ENCODE data around the gene ACTMAP.

ACTMAP gene

DNA sequence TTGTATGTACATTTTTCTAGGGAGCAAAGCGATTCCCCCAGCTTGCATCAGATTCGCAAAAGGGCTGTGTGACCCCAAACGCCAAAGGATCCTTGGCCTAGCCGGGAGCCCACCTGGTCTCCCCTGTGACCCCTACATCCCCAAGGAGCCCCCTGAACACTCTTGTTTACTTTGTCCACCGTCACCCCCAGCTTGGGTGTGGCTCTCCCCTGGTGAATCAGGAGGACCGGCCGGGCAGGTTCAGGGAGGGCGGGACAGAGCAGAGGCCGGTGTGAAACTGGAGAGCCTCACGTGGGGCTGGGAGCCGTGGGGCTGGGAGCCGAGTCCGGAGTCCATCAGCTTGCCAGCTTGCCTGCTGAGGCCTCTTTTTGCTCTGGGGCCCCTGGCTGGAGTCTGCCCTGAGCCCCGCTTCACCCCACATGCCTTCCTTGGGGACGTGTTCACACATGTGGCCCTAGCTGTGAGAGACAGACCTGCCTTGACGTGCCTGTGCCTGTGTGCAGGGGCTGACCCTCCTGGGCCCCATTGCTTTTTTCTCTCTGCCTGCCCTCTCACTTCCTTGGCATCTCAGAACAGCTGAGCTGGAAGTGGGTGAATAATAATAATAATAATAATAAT is 31.4 kb downstream of the ACTMAP start:
- DNase-seq (ENCODE audit: low read depth in 2 of 2) = no peak

DNA sequence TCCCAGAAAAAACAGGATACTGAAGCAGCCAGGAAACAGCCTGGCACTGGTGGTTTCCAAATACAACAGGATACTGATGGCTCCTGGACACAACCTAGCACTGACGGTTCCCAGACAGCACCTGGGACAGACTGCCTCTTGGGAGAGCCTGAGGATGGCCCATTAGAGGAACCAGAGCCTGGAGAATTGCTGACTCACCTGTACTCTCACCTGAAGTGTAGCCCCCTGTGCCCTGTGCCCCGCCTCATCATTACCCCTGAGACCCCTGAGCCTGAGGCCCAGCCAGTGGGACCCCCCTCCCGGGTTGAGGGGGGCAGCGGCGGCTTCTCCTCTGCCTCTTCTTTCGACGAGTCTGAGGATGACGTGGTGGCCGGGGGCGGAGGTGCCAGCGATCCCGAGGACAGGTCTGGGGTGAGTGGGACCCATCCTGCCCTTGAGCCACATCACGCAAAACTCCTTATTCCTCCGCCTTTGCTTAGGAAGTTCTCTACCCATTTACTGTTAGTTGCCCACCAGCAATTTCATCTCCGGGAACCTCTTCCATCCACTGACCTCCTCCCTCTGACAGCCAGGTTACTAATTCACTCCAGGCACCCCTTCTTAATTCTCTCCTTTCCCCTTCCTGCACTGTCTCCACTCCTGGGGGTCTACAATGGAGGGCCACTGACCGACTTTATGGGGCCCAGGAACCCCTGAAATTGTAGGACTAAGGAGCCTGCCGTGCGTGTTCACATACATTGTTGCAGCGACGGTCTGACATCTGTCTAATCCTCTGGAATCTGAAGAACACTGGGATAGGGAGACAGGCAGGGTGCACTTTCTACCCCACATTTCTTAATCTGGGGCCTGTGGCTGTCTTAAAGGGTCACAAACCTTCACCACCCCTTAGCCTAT is 32.1 kb downstream of the ACTMAP start:
- no peak for DNase-seq (ENCODE audit: low read depth in 2 of 2)

DNA sequence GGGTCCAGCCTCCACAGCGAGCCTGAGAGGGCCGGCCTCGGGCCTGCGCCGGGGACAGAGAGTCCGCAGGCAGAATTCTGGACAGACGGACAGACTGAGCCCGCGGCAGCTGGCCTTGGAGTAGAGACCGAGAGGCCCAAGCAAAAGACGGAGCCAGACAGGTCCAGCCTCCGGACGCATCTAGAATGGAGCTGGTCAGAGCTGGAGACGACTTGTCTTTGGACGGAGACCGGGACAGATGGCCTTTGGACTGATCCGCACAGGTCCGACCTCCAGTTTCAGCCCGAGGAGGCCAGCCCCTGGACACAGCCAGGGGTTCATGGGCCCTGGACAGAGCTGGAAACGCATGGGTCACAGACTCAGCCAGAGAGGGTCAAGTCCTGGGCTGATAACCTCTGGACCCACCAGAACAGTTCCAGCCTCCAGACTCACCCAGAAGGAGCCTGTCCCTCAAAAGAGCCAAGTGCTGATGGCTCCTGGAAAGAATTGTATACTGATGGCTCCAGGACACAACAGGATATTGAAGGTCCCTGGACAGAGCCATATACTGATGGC is 32.9 kb downstream of the ACTMAP start:
- DNase-seq (ENCODE audit: low read depth in 2 of 2) = no peak

DNA sequence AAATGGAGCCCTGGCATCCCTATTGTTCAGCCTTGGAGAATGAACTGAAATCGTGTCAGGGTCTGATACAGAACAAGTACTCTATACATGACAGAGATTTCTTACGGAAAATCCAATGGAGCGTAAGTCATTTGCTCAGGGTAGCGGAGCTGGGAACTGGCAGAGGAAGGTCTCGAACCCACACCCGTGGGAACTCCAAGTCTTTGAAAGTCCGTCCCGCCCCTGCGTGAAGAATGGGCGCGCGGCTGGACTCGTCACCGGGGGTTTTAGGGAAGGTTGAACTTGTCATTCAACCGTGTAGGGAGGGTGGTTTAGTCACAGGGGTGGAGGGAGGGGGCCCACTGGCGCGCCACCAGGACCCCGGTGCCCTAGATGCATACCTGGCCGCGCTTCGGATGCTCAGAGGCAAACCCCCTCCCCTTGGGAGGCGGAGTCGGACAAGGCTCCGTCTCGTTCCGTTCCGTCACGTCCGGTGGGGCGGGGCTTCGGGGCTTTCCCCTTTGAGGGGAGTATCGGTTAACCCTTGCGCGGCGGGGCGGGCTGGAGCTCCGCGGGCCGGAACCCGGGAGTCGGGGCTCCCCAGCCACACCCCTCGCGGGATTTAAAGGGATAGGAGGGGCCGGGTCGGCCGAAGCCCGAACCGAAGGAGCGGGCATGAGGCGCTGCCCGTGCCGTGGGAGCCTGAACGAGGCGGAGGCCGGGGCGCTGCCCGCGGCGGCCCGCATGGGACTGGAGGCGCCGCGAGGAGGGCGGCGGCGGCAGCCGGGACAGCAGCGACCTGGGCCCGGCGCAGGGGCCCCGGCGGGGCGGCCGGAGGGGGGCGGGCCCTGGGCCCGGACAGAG is 33.6 kb downstream of the ACTMAP start, which contains the start of the genes COQ8B and ITPKC:
Gene COQ8B, minus strand, starts transcription at position 405 of the 843 bp plus-strand sequence. CDS start 2,254 bp downstream, outside the sequence.
Gene ITPKC, plus strand, starts transcription at position 631 of the 843 bp plus-strand sequence. Its CDS starts 24 bp downstream, at position 655.
- peak; percentile 98 to 100 for DNase-seq (ENCODE audit: low read depth in 2 of 2)

DNA sequence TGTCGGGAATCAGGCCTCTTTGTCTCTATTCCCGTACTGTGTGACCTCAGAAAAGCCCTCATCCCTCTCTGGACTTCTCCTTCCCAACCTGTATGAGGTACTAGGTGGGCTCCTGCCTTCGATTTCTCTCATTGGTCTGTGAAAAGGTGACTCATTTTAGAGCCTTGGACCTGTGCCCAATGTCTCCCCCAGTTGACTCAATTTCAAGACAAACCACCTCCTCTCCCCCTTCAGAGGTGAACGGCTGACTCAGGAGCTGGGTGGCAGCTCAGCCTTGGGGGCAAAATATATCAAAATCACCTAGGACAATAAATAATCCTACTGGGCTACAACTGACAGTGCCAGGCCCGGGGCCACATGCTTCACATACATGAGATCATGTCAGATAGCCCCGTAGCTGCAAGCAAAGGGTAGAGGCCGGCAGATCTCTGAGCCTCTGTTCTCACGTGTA is 34.2 kb downstream of the ACTMAP start:
- DNase-seq (ENCODE audit: low read depth in 2 of 2) = peak; percentile 35 to 46

DNA sequence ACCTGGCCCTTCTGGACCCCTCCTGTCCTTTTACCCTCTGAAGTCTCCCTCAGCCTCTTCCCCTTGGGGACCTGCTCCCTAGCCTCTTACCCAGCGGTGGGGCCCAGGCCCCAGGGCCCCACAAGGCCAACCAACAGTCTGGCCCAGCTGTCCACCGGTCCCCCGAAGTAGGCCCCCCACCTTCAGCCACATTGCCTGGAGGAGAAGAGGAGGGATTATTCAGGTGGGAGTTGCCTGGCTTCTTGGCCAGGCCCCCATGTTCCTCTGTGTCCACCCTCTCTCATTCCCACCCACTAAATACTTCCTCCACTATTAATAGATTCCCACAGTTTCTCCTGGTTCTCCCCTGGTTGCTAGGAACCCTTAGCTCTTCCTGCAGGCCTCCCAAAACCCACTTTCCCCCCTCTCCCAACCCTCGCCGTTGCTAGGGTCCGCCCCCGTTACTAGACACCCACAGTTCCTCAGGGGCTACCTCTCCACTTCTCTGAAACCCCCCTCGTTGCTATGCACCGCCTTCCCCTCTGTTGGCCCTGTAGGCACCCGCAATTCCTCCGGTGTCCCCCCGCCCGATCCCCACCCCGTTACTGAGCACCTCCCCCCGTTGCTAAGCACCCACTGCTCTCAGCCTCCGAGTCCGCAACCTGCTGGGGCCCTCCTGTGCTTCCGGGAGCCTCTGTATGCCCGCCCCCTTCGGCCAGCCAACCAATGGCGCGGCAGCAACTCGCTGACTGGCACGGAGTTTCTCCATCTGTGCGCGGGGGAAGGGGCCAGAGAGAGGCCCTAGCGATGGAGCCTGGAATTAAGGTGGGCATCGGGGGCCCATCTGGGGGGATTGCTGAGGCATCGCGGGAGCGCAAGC is 35.6 kb downstream of the ACTMAP start:
- DNase-seq (ENCODE audit: low read depth in 2 of 2) = peak; percentile 76 to 86

DNA sequence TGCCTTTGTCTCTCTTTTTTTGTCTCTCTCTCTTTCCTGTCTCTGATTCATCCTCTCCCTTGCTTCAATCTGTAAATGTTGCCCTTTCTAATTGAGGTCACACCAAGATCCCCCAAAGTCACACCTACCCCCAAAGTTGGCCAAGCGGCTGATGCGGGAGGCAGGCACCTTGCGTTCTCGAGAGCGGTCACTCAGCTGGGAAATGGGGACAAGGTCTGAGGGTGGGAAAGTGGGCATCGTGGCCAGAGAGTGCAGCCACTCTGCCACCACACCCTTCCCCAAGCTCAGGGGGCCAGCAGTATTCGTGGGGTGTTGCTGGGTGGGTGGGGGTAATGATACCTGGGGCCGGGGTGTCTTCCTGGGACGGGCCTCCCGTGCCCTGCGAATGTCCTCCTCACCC is 36.3 kb downstream of the ACTMAP start:
- DNase-seq (ENCODE audit: low read depth in 2 of 2) = no peak

DNA sequence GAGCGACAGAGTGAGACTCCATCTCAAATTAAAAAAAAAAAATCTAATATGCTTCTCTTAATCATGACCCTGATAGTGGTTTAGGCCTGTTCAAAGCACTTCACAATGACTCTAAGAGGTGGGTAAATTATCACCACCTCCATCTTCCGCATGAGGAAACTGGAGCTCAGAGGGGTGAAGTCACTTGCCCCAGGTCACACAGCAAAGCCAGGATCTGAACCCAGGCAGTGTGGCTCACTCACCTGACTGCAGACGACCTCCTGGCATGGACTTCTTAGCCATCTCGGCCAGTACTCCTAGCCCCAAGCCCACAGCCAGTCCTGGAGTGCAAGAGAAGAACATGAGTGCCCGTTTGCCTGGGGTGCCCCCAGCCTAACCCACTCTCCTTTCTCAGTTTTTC is 40.5 kb downstream of the ACTMAP start:
- no peak for DNase-seq (ENCODE audit: low read depth in 2 of 2)

DNA sequence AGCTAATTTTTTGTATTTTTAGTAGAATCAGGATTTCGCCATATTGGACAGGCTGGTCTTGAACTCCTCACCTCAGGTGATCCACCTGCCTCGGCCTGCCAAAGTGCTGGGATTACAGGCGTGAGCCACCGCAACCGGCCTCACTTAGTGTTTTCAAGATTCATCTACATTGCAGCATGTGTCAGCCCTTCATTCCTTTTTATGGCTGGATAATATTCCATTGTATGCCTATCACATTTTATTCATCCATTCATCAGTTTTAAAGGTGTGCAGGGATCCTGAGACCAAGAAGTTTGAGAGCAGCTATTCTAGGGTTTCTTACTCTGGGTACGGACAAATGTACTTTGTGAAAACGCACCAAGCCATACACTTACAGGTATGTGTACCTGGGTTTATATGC is 42.7 kb downstream of the ACTMAP start:
- no peak for DNase-seq (ENCODE audit: low read depth in 2 of 2)

DNA sequence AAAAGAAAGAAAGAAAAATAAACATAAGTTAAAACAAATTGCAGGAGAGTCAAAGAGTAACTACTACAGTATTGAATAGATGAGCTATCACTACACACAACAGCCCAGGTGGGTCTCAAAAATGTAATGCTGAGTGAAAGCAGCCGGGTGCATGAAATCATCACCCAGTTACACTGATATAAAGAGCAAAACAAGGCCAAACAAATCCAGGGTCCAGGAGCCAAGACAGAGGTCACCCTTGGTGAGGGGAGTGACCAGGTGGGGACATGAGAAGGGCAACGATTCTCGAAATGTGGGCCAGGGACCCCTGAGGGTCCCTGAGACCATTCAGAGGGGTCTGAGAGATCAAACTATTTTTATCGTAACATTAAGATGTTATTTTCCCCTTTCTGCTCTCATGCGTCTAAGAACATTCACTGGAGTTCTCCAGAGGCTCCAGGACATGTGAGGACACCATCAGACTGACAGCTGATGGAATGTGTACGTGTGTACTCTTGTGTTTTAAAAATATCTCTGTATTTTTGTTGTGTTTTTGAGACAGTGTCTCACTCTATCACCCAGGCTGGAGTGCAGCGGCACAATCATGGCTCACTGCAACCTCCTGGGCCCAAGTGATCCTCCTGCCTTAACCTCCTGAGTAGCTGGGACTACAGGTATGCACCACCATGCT is 44.2 kb downstream of the ACTMAP start:
- DNase-seq (ENCODE audit: low read depth in 2 of 2) = no peak

DNA sequence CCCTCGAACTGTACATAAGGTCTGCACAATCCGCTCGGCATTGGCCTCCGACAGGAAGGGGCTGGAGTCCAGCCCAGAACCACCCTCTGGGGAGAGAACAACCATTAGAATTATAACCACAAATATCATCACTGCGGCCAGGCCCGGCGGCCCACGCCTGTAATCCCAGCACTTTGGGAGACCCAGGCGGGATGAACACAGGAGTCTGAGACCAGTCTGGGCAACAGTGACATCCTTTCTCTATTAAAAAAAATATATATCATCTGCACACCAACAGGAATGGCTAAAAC is 45.0 kb downstream of the ACTMAP start:
- DNase-seq (ENCODE audit: low read depth in 2 of 2) = no peak

DNA sequence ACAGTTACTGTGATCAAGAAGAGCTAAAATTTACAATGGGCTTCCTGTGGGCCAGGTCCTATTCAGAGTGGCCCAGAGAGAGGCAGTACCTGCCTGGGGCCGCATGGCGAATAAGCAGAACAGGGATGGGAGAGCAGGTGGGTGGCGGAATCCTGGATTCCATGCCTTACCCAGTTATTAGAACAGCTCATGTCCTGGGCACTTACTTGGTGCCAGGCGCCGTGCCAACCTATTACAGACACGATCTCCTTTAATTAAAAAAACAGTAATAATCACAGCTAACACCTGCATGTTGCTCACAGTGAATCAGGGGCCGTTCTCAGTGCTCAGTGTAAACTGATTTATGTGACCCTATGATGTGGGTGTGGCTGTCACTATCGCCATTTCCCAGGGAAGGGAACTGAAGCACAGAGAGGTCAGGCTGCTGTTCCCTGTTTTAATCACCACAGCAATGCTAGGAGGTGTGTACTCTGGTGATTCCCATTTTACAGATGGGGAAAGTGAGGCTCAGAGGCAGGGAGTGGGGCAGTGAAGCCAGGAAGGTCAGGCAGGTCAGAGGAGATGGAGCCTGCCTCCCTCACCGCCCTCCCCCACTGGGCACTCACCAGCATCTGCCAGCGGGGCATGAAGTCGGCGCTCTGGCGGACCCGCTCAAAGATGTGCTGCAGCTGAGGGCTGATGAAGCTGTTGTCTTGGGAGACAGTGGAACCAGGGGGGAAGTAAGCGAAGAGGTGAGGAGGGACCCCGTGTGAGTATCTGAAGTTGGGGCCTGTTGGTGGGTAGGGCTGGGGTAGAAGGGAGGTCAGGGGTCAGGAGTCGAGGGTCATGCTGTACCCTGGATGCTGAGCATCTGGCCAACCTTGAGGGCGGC is 45.6 kb downstream of the ACTMAP start:
- DNase-seq (ENCODE audit: low read depth in 2 of 2) = no peak

DNA sequence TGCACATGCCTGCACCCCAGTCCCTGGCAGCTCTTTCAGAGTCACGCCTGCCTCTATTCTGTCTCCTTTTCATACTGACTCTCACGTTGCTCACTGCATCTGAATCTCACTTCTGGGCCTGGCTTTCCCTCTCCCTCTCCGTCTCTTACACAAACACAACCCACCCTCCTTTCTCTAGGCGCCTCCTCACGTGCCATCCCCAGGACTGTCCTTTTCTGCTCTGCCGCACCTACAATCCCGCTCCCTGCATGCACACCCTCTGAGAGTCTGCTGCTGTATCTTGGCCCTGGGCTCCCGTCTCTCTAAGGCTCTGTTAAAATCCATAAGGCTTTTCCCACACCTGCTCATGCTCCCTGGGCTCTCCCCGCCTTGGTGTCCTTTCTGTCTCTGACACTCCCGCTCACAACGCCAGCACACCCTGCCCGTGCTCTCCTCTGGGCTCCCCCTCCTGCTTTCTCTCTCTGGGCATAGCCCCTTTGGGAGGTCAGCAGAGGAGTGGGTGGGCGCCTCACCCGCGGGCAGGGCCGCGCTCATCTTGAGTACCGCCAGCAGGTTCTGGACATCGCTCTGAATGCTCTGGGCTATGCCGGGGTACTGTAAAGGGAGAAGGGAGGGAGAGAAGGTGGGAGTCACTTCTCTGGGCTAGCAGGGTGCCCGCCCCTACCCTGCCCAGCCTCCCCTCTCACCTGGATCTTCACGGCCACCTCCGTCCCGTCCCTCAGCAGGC is 47.1 kb downstream of the ACTMAP start:
- no peak for DNase-seq (ENCODE audit: low read depth in 2 of 2)

DNA sequence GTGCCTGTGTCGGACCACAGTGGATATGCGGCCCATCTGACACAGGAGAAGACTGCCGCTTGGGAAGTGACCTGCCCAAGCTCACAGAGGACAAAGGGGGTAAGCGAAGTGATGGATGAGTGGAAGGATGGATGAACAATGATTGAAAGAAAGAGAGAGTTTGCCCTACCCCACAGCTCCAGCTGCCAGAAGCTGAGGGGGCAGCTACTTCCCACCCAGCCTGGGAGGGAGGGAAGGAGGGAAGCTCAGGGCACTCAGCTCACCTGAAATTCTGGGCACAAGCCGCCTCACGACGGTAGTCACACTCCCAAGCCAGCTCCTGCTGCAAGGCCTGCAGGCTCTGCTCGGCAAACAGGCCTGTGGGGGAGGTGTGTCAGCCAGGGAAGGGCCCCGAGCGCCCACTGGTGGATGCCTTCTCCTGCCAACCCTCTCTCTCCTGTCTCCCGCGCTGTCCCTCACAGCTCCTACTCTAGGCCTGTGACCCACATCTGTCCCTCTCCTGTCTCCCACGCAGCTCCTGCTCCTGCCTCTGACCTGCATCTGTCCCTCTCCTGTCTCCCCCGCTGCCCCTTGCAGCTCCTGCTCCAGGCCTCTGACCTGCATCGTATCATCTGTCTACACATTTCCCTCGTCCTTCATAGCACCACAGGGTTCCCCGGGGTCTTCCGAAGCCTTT is 47.8 kb downstream of the ACTMAP start:
- DNase-seq (ENCODE audit: low read depth in 2 of 2) = no peak

DNA sequence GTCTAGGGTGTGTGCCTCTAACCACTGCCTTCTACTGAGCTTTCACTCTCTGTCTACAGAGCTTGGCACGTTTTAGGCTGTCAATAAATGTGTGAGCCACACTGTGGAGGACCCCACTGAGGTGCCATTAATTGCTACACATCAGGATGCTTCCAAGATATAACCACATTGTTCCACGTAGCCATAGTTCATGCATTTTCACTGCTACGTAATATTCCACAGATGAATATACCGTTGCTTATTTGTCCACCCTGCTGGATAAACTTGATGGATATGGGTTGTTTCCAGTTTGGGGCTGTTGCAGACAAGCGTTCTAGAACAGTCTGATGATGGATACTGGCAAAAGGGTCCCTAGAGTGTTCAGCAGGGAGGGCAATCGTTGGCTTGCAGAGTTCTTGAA is 48.5 kb downstream of the ACTMAP start:
- no peak for DNase-seq (ENCODE audit: low read depth in 2 of 2)

DNA sequence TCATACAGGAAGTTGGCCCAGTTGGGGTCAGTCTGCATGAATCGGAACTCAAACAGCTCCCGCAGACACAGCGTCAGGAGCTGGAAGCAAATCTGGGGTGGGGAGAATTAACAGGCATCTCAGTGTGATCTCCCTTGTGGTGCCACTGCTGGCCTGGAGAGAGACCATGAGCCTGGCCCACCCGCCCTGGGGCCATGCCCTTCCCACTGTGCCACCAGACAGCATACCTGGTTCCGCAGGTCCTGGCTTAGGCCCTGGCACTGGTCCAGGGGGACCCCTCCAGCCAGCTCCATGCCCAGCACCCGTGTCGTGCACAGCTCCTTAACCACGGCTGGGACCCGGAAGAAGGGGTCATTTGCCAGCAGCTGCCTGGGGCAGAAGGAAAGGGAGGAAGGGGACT is 50.2 kb downstream of the ACTMAP start:
- DNase-seq (ENCODE audit: low read depth in 2 of 2) = no peak

DNA sequence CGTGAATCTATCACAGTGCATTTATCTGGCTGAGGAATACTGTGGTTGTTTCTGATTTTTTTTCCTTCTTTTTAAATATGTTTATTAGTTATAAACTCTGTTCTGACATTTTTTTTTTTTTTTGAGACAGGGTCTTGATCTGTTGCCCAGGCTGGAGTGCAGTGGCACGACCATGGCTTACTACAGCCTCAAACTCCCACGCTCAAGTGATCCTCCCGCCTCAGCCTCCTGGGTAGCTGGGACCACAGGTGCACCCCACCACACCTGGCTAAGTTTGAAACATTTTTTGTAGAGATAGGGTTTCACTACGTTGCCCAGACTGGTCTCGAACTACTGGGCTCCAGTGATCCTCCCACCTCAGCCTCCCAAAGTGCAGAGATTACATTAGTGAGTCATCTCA is 53.3 kb downstream of the ACTMAP start:
- DNase-seq (ENCODE audit: low read depth in 2 of 2) = no peak

DNA sequence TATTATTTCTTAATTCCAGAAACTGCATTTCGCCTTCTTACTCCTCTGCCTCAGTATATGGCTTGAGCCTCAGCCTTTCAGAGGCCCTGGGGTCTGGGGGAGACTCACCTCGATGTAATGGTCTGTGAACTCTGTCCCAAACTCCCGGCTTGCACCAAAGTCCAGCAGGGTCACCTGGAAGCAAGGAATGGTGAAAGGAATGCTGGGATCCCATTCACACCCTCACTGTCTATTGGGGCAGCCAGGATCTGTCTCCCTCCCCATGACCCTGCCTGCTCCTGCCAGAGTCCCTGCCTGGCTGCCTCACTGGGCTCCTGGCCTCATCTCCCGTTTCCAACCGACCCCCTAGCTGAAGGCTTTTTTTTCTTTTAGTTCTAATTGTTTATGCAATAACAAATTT is 54.4 kb downstream of the ACTMAP start:
- DNase-seq (ENCODE audit: low read depth in 2 of 2) = no peak
